Lower leg skin (tissue), 4 donors: Measurements from ENCODE around the gene DGKI. TPM values are rescaled to one million over a fixed set of nuclear protein-coding genes. Genes with fewer than 3 reads are reported as not detected.

Experiments
- DNase-seq, 2 donors: peaks; one replicate each; pipeline ENCODE4 v3.0.0-alpha.2; 2019; ENCODE audit warnings: low spot score in 2 of 2
- H3K4me3 ChIP-seq: fragments of 200-600 bp; sonication (generic); 2 replicates; pipeline ENCODE4 v1.5.1; 2017; ENCODE audit warnings: mild to moderate bottlenecking, low read depth; ENCODE audit not compliant: poor library complexity, severe bottlenecking
- POLR2A ChIP-seq, 2 donors: fragments of 450-650 bp; IDR thresholded peaks; one replicate each; pipeline ENCODE4 v1.6.1; 2016 to 2017; ENCODE audit warnings: antibody characterized with exemption in 2 of 2, mild to moderate bottlenecking in 1 of 2, moderate library complexity in 1 of 2
- WGBS, 2 donors: methylation state at CpG; one replicate each; pipeline ENCODE4 v1.1.5; 2018; 5-methylcytosine and 5-hydroxymethylcytosine counted together
- intact Hi-C: fragments of 100-400 bp; cut with DNase I; formaldehyde crosslinking; loops from one replicate; pipeline ENCODE4 v1.15.0; 2023; ENCODE audit warnings: low total_unique reads
- total RNA-seq, 4 donors: library from RNA; depleted of rRNA; stranded (reverse); fragments of >200 nt; gene quantifications; one replicate each; pipeline ENCODE4 v1.1.0, GENCODE V29; 2016
- TF ChIP-seq, protein P1 (sequence below), 3 donors: fragments of 450-650 bp; IDR thresholded peaks; one replicate each; pipeline ENCODE4 v1.5.1; 2016; ENCODE audit warnings: antibody characterized with exemption in 3 of 3, mild to moderate bottlenecking in 3 of 3, moderate library complexity in 2 of 3

Gene DGKI
- total RNA-seq, 4 donors from 2014 or later = 0.34 to 2.1 (median 1.3) TPM

DNA sequence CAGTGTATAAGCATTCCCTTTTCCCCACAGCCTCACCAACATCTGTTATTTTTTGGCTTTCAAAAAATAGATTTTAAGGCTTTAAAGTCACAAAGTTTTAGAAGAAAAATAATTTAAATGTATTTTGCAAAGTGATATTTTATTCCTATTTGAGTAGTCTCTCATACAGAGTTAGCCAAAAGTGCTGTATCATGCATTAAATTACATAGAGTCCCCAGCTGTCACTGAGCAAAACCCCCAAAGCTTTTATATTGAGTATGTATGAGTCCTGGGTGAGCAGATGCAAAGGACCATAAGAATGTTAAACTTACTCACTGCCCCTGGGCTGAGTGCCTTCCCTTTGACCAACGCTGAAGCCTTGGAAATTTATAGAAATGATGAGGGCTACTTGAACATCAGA, 432.9 kb downstream of the DGKI start:
- TF ChIP-seq, protein P1, sequence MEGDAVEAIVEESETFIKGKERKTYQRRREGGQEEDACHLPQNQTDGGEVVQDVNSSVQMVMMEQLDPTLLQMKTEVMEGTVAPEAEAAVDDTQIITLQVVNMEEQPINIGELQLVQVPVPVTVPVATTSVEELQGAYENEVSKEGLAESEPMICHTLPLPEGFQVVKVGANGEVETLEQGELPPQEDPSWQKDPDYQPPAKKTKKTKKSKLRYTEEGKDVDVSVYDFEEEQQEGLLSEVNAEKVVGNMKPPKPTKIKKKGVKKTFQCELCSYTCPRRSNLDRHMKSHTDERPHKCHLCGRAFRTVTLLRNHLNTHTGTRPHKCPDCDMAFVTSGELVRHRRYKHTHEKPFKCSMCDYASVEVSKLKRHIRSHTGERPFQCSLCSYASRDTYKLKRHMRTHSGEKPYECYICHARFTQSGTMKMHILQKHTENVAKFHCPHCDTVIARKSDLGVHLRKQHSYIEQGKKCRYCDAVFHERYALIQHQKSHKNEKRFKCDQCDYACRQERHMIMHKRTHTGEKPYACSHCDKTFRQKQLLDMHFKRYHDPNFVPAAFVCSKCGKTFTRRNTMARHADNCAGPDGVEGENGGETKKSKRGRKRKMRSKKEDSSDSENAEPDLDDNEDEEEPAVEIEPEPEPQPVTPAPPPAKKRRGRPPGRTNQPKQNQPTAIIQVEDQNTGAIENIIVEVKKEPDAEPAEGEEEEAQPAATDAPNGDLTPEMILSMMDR (IDR thresholded peaks at IDR 0.05) = no peak
- TF ChIP-seq POLR2A (IDR thresholded peaks at IDR 0.05) = no peak
- intact Hi-C loops = no loop called here
- WGBS, 2 donors = 76 to 83% methylated on average over 1 of the region's 1 CpG
- no peak overlapping the region for H3K4me3 ChIP-seq
- DNase-seq = no peak

DNA sequence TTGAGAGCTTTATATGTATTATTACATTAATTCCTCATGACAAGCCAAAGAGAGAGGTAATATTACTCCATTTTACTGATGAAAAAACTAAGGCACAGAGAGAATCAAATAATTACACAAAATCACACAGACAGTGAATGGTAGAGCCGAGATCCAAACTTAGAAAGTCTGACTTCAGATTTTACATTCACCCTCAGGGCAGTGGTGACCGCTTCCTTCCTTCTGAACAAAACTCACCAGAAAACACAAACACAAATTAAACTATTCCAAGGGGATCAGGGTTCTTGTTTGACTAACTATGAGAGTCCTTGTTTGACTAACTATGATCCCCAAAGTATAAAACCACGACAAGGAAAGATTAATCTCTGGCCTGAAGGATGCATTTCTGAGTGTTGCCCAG, 435.3 kb downstream of the DGKI start:
- no peak for TF ChIP-seq POLR2A (IDR thresholded peaks at IDR 0.05)
- TF ChIP-seq, protein P1 (IDR thresholded peaks at IDR 0.05) = no peak
- H3K4me3 ChIP-seq = no peak overlapping the region
- WGBS, 2 donors = 70 to 77% methylated on average over 3 of the region's 3 CpGs
- intact Hi-C loops = no loop called here
- DNase-seq = no peak

DNA sequence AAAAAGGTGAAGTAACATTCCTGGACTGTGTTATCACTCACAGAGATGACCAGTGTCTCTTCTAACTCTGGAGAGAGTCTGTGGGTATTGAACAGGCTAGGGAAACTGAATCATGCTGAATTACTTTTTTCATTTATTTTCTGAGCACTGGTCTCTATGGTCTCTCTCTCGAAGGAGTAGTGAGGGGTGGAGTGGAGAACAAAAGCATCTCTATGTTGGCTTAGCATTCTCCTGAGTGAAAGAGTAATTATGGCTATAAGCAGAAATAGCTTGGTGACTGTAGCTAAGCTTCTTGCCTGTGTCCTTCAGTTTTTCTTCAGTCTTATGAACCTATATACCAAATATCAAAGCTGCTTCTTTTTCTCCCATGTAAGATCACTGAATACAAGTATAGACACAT, 438.6 kb downstream of the DGKI start:
- intact Hi-C loops = no loop called here
- TF ChIP-seq POLR2A (IDR thresholded peaks at IDR 0.05) = no peak
- TF ChIP-seq, protein P1 (IDR thresholded peaks at IDR 0.05) = no peak
- 67 to 70% methylated on average over 1 of the region's 1 CpG for whole genome bisulfite sequencing, 2 donors
- no peak overlapping the region for H3K4me3 ChIP-seq
- no peak for DNase-seq

DNA sequence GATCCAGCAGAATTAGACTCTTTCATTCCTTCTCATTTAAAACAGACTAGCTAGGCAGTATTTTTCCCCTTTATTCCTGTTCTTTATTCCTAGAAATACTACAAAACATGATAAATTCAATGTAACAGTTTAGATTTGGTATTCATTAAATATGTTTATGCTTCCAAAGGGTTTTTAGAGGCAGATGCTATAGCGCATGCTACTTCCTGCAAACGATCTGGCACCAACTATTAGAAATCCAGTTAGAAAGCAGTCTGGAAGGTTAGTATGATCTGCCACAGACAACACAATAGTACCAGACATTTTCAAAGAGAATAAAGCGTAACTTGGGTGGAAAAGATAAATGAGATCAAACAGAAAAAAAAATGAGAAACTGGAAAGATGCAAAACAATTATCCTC, 439.7 kb downstream of the DGKI start:
- TF ChIP-seq, protein P1 (IDR thresholded peaks at IDR 0.05) = no peak
- no peak for TF ChIP-seq POLR2A (IDR thresholded peaks at IDR 0.05)
- intact Hi-C loops = no loop called here
- 76 to 86% methylated on average over 3 of the region's 3 CpGs for WGBS, 2 donors
- H3K4me3 ChIP-seq = no peak overlapping the region
- no peak for DNase-seq

DNA sequence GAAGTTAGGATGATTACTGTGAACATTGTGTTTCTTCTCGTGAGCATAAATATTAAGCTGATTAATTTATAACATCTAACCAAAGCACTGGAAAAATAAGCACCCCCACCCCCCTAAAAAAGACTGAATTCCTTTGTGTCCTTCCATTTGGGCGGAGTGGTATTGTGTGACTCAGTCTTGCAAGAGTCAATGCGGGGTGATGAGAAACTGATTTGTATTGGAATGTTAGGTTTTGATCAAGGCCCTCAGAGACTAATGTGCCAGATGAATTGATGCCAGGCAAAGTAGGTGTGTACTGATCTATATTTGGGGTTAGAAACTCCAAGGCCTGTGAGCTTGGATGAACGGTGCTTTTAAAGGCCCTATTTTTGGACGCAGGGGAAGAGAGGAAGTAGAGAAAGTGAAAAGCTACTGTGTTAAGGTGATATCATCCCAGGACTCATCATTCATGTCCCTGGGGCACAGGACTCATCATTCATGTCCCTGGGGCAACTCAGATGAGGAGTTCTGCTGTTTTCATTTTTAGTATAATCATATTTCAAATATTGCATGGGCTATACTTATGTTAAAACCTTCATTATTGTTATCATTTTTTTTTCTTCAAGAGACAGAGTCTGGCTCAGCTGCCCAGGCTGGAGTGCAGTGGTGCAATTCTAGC, 442.0 kb downstream of the DGKI start:
- WGBS, 2 donors = 59 to 60% methylated on average over 5 of the region's 5 CpGs
- intact Hi-C loops = no loop called here

More for the DNA sequence above, 442.0 kb downstream of the DGKI start:
- DNase-seq = no peak
- no peak for TF ChIP-seq POLR2A (IDR thresholded peaks at IDR 0.05)
- TF ChIP-seq, protein P1 (IDR thresholded peaks at IDR 0.05) = no peak
- H3K4me3 ChIP-seq = no peak overlapping the region
